K562 (cell line): ENCODE results near the gene UFC1. TPM values are rescaled to one million over a fixed set of nuclear protein-coding genes. Genes with fewer than 3 reads are reported as not detected.

ENCODE experiments used
- ASH1L ChIP-seq: fragments of 450-650 bp; IDR thresholded peaks from 2 replicates; pipeline ENCODE4 v1.6.1; 2018; ENCODE audit warnings: borderline replicate concordance, mild to moderate bottlenecking, low read depth; ENCODE audit not compliant: partially characterized antibody
- C11orf30 ChIP-seq: fragments of 450-650 bp; IDR thresholded peaks from 2 replicates; pipeline ENCODE4 v1.6.1; 2016; ENCODE audit warnings: low read depth, mild to moderate bottlenecking
- CREB3L1 ChIP-seq: fragments of 450-650 bp; IDR thresholded peaks from 2 replicates; pipeline ENCODE4 v1.6.1; 2014; ENCODE audit warnings: low read depth, mild to moderate bottlenecking, moderate library complexity, borderline replicate concordance
- CREBBP ChIP-seq: IDR thresholded peaks from one replicate; pipeline ENCODE4 v1.6.1; 2012; ENCODE audit warnings: low read depth, mild to moderate bottlenecking, control low read depth, inconsistent platforms, low read length
- DACH1 ChIP-seq: fragments of 450-650 bp; IDR thresholded peaks from 2 replicates; pipeline ENCODE4 v1.6.1; 2018; ENCODE audit not compliant: partially characterized antibody
- EHMT2 ChIP-seq: fragments of 450-650 bp; IDR thresholded peaks from 2 replicates; pipeline ENCODE4 v1.6.1; 2018; ENCODE audit warnings: antibody characterized with exemption
- GTF2F1 ChIP-seq: IDR thresholded peaks from 2 replicates; pipeline ENCODE4 v1.6.1; 2011; ENCODE audit warnings: low read depth, low read length, improper control_type of control experiment
- HDAC3 ChIP-seq: fragments of 450-650 bp; IDR thresholded peaks from 2 replicates; pipeline ENCODE4 v1.6.1; 2018; ENCODE audit warnings: borderline replicate concordance, mild to moderate bottlenecking, moderate library complexity; ENCODE audit not compliant: partially characterized antibody
- L3MBTL2 ChIP-seq: fragments of 450-650 bp; IDR thresholded peaks from 2 replicates; pipeline ENCODE4 v1.6.1; 2016; ENCODE audit warnings: mild to moderate bottlenecking, moderate library complexity
- MEF2A ChIP-seq: IDR thresholded peaks from 2 replicates; pipeline ENCODE4 v1.6.1; 2011; ENCODE audit warnings: low read depth, mild to moderate bottlenecking, low read length, moderate library complexity; ENCODE audit not compliant: control insufficient read depth
- MIER1 ChIP-seq: fragments of 450-650 bp; IDR thresholded peaks from 2 replicates; pipeline ENCODE4 v1.6.1; 2016; ENCODE audit warnings: antibody characterized with exemption, mild to moderate bottlenecking, low read depth
- MNT ChIP-seq, 2 experiments: fragments of 450-650 bp; conservative IDR thresholded peaks; 2 replicates each; pipeline ENCODE4 v1.6.1; 2017; ENCODE audit warnings: mild to moderate bottlenecking in 2 of 2, moderate library complexity in 2 of 2
- MYNN ChIP-seq, 2 experiments: sonication (generic); formaldehyde crosslinking in 1 of 2; IDR thresholded peaks; 2 replicates each; pipeline versions ENCODE4 v1.5.0 to v1.6.1; 2016 to 2020; ENCODE audit warnings: antibody characterized with exemption in 1 of 2, missing genetic modification reagents in 1 of 2
- NONO ChIP-seq, 2 experiments: fragments of 200-400 bp in 1 of 2; fragments of 450-650 bp in 1 of 2; formaldehyde crosslinking in 1 of 2; IDR thresholded peaks; 2 replicates each; pipeline ENCODE4 v1.6.1; 2017; ENCODE audit warnings: low read depth in 2 of 2, mild to moderate bottlenecking in 2 of 2, moderate library complexity in 2 of 2, low read length in 1 of 2
- RFX1 ChIP-seq: fragments of 450-650 bp; IDR thresholded peaks from 2 replicates; pipeline ENCODE4 v1.6.1; 2016; ENCODE audit warnings: mild to moderate bottlenecking, moderate library complexity
- SNAPC5 ChIP-seq: fragments of 250-450 bp; sonication (Bioruptor Pico); IDR thresholded peaks from 2 replicates; pipeline ENCODE4 v1.8.0; 2021; ENCODE audit warnings: moderate library complexity, mild to moderate bottlenecking, inconsistent platforms
- STAT5B ChIP-seq: fragments of 250-450 bp; sonication (Bioruptor Pico); IDR thresholded peaks from 2 replicates; pipeline ENCODE4 v1.8.0; 2021; ENCODE audit warnings: mild to moderate bottlenecking, inconsistent platforms
- TCF15 ChIP-seq: fragments of 250-450 bp; sonication (Bioruptor Pico); IDR thresholded peaks from 2 replicates; pipeline ENCODE4 v1.8.0; 2022; ENCODE audit warnings: moderate library complexity, mild to moderate bottlenecking, inconsistent platforms
- TGIF2 ChIP-seq: sonication (generic); formaldehyde crosslinking; IDR thresholded peaks from 2 replicates; pipeline ENCODE4 v1.8.1; 2022; ENCODE audit warnings: mild to moderate bottlenecking, missing genetic modification reagents, moderate library complexity
- ZHX1 ChIP-seq: fragments of 150-350 bp; conservative IDR thresholded peaks from 2 replicates; pipeline ENCODE4 v1.6.1; 2014; ENCODE audit warnings: low read length
- ZNF224 ChIP-seq: sonication (generic); formaldehyde crosslinking; IDR thresholded peaks from 2 replicates; pipeline ENCODE4 v1.8.0; 2022; ENCODE audit warnings: mild to moderate bottlenecking, missing genetic modification reagents
- ZNF239 ChIP-seq: fragments of 250-450 bp; sonication (Bioruptor Pico); IDR thresholded peaks from 2 replicates; pipeline ENCODE4 v1.4.0; 2020; ENCODE audit warnings: mild to moderate bottlenecking
- polyA plus RNA-seq, 8 experiments: library from polyadenylated mRNA; depleted of rRNA in 4 of 8; stranded (reverse) in 5 of 8; unstranded in 3 of 8; fragments of >200 nt; fragmentation: Nextera tagmentation in 2 of 8; fragmentation: Illumina TruSeq in 1 of 8; extraction: Ambion mirVana in 2 of 8; extraction: Trizol in 1 of 8; gene quantifications; 2 replicates each; pipeline versions ENCODE4 v1.2.1 to v1.2.3, GENCODE V29; 2011 to 2014; ENCODE audit warnings: inconsistent platforms in 1 of 8, missing spikeins in 1 of 8
- total RNA-seq, 7 experiments: library from RNA; depleted of rRNA in 6 of 7; stranded (reverse); fragments of >200 nt in 6 of 7; fragmentation: Illumina TruSeq in 2 of 7; extraction: Trizol in 2 of 7; gene quantifications; 2 replicates each; pipeline versions ENCODE4 v1.2.1 to v1.2.3, GENCODE V29; 2011 to 2021; ENCODE audit warnings: low replicate concordance in 1 of 7

UFC1 gene
- total and polyA plus RNA-seq, 9 of the 15 experiments (the other 6 are each of a cell fraction or from before 2014, with no cell fraction given), result 92.8 to 220 (median 161) TPM

GRCh38 chr1:161119092-161119903 lies 34.5 kb upstream of the UFC1 start (continued):
- TF ChIP-seq ZHX1, result no peak
- TF ChIP-seq MYNN (IDR thresholded peaks at IDR 0.05), result no peak
- no peak for TF ChIP-seq MYNN (CRISPR knock-in tag; IDR thresholded peaks at IDR 0.05)
- no peak for TF ChIP-seq CREB3L1
- TF ChIP-seq DACH1, result no peak
- TF ChIP-seq GTF2F1, result no peak
- TF ChIP-seq NONO (IDR thresholded peaks at IDR 0.05; ENCODE audit: low read depth in 2 of 2, low read length in 1 of 2), result no peak
- no peak for TF ChIP-seq SNAPC5
- TF ChIP-seq HDAC3, result no peak
- TF ChIP-seq TCF15 (CRISPR knock-in tag), result no peak
- no peak for TF ChIP-seq ZNF224 (CRISPR knock-in tag)
- 0 out of 4 replicates have a peak, but pooled peaks of 1 of the 2 experiments have one; percentile 1 for TF ChIP-seq MNT (conservative IDR thresholded peaks at IDR 0.05)
- no peak for TF ChIP-seq RFX1
- TF ChIP-seq L3MBTL2, result peak; percentile 59
- TF ChIP-seq STAT5B (CRISPR knock-in tag), result no peak
- 0 out of 2 replicates have a peak, but pooled peaks have one; percentile 28 for TF ChIP-seq EHMT2
- TF ChIP-seq CREBBP, result no peak
- TF ChIP-seq MEF2A, result no peak
- TF ChIP-seq C11orf30, result no peak
- TF ChIP-seq MIER1, result no peak
- TF ChIP-seq ZNF239, result no peak
- no peak for TF ChIP-seq TGIF2 (CRISPR knock-in tag)
- no peak for TF ChIP-seq ASH1L
